Astrocyte of the hippocampus (primary cell): ENCODE results near the gene RAB11B.
"Not testable (repeated sequence)": the region's sequence is repeated elsewhere in the genome, so short reads cannot be mapped to it uniquely, and the experiment has no call there.

Source experiments
- DNase-seq: peaks from one replicate; pipeline ENCODE4 v3.0.0; 2011; ENCODE audit warnings: low read depth, low spot score

RAB11B gene

DNA sequence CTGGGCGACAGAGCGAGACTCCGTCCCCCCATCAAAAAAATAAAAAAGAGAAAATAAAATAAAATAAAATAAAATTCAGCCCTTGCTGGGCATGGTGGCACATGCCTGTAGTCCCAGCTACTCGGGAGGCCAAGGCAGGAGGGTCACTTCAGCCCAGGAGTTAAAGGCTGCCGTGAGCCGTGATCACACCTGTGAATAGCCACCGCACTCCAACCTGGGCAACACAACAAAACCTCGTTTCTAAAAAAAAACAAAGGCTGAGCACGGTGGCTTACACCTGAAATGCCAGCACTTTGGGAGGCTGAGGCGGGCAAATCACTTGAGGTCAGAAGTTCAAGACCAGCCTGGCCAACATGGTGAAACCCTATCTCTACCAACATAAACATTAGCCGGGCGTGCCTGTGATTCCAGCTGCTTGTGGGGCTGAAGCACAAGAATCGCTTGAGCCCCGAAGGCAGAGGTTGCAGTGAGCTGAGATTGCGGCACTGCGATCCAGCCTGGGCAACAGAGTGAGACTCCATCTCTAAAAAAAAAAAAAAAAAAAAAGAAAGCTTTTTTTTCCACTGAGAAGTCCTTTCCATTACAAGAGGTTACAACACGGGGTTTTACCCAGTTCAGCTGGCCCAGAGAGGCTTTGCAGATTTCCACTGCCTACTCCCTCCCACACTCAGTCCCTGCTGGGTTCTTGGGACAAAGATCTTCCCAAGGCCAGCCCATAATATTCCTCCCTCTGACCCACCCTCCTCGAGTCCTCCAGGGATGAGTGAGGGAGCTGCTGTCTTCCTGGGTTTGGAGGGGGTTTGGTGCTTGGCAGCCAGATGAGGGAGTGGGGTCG lies 19.8 kb upstream of the RAB11B start:
- no peak for DNase-seq

DNA sequence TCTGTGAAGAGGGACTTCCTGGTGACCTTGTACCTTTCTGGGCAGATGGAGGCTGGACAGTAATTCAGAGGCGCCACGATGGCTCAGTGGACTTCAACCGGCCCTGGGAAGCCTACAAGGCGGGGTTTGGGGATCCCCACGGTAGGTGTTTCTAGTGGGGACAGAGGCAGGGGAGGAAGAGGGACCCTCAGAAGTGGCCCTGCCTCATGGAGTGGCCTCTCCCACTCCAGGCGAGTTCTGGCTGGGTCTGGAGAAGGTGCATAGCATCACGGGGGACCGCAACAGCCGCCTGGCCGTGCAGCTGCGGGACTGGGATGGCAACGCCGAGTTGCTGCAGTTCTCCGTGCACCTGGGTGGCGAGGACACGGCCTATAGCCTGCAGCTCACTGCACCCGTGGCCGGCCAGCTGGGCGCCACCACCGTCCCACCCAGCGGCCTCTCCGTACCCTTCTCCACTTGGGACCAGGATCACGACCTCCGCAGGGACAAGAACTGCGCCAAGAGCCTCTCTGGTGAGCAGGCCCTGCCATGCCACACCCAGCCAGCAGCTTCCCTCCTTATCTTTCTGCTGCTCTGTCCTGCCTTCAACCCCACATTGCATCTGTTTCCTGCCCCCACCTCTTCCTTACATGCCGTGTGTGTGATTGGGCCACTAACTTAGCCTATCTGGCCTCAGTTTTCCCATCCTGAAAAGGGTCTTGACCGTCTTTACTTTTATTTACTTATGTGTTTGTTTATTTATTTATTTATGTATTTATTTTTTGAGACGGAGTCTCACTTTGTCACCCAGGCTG lies 19.0 kb upstream of the RAB11B start:
- DNase-seq, result no peak

DNA sequence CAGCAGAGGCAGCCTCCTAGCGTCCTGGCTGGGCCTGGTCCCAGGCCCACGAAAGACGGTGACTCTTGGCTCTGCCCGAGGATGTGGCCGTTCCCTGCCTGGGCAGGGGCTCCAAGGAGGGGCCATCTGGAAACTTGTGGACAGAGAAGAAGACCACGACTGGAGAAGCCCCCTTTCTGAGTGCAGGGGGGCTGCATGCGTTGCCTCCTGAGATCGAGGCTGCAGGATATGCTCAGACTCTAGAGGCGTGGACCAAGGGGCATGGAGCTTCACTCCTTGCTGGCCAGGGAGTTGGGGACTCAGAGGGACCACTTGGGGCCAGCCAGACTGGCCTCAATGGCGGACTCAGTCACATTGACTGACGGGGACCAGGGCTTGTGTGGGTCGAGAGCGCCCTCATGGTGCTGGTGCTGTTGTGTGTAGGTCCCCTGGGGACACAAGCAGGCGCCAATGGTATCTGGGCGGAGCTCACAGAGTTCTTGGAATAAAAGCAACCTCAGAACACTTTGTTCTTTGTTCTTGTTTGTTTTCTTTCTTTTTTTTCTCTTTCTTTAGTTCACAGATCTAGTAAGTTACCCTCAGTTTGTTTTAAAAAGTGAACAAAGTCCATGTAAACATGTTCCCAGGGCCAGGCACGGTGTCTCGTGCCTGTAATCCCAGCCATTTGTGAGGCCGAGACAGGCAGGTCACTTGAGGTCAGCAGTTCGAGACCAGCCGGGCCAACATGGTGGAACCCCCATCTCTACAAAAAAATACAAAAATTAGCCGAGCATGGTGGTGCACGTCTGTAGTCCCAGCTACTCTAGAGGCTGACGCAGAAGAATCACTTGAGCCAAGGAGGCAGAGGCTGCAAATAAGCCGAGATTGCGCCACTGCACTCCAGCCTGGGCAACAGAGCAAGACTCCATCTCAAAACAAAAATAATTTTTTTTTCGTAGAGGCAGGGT lies 16.0 kb upstream of the RAB11B start:
- DNase-seq, result no peak

DNA sequence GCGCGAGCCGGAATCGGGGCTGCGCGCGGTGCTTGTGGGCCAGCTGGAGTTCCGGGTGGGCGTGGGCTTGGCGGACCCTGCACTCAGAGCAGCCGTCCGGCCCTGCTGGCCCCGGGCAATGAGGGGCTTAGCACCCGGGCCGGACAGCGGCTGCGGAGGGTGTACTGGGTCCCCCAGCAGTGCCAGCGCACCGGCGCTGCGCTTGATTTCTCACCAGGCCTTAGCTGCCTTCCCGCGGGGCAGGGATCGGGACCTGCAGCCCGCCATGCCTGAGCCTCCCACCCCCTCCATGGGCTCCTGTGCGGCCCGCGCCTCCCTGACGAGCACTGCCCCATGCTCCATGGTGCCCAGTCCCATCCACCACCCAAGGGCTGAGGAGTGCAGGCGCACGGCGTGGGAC lies 14.4 kb upstream of the RAB11B start:
- DNase-seq, result not testable (repeated sequence)

DNA sequence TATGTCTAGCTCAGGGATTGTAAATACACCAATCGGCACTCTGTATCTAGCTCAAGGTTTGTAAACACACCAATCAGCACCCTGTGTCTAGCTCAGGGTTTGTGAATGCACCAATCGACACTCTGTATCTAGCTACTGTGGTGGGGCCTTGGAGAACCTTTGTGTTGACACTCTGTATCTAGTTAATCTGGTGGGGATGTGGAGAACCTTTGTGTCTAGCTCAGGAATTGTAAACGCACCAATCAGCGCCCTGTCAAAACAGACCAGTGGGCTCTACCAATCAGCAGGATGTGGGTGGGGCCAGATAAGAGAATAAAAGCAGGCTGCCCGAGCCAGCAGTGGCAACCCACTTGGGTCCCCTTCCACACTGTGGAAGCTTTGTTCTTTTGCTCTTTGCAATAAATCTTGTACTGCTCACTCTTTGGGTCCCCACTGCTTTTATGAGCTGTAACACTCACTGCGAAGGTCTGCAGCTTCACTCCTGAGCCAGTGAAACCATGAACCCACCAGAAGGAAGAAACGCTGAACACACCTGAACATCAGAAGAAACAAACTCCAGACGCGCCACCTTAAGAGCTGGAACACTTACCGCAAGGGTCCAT lies 13.7 kb upstream of the RAB11B start:
- DNase-seq, result not testable (repeated sequence)

DNA sequence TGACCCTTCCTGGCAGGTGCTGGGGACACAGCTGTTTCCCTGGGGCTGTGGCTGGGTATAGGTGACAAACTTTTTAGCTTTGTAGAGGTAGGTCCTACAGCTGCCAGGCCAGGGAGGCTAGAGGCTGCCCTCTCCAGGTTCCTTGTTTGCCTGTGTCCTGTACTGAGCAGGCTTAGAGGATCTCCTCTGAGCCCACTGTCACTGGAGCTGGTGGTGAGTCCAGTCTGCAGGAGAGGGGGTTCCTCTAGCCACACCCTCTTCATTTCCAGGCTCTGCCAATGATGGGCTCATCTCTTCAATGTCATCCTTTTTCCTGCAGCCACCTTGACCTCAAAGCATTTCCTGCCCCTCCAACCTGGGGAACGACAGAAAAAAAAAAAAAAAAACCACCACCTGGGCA lies 12.6 kb upstream of the RAB11B start:
- DNase-seq, result no peak

DNA sequence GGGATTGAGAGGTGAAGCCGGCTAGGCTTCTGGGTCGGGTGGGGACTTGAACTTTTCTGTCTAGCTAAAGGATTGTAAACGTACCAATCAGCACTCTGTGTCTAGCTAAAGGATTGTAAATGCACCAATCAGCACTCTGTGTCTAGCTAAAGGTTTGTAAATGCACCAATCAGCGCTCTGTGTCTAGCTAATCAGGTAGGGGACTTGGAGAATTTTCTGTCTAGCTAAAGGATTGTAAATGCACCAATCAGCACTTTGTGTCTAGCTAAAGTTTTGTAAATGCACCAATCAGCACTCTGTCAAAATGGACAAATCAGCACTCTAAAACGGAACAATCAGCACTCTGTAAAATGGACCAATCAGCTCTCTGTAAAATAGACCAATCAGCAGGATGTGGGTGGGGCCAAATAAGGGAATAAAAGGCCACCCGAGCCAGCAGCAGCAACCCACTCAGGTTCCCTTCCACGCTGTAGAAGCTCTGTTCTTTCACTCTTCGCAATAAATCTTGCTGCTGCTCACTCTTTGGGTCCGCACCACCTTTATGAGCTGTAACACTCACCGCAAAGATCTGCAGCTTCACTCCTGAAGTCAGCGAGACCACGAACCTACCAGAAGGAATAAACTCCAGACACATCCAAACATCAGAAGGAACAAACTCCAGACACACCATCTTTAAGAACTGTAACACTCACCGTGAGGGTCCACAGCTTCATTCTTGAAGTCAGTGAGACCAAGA lies 10.8 kb upstream of the RAB11B start:
- DNase-seq, result not testable (repeated sequence)

DNA sequence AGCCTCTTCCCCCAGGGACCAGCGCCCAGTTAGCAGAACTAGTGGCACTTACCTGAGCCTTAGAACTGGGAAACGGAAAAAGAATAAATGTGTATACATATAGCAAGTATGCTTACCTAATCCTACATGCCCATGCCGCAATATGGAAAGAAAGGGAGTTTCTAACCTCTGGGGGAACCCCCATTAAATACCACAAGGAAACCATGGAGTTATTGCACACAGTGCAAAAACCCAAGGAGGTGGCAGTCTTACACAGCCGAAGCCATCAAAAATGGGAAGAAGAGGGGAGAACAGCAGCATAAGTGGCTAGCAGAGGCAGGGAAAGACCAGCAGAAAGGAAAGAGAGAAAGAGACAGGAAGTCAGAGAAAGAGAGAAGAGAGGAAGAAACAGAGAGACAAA lies 5.6 kb upstream of the RAB11B start:
- not testable (repeated sequence) for DNase-seq

DNA sequence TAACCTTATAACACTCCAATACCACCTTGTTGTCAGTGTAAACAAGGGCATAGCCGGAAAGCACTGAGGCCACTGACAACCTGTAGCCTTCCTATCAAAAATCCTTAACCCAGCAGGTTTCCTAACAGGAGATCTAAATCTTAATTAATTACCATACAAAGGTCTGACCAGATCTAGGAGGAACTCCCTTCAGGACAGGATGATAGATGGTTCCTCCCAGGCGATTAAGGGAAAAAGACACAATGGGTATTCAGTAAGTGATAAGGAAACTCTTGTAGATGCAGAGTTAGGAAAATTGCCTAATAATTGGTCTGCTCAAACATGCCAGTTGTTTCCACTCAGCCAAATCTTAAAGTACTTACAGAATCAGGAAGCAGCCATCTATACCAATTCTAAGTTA lies 5.1 kb upstream of the RAB11B start:
- not testable (repeated sequence) for DNase-seq

DNA sequence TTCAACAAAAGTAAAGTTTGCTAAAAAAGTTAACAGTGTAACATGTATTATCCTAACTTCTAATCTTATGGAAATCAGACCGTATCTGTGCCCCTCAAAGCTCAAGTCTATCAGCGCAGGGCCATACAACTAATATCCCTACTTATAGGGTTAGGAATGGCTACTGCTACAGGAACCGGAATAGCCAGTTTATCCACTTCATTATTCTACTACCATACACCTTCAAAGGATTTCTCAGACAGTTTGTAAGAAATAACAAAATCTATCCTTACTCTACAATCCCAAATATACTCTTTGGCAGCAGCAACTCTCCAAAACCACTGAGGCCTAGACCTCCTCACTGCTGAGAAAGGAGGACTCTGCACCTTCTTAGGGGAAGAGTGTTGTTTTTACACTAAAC lies 4.6 kb upstream of the RAB11B start:
- not testable (repeated sequence) for DNase-seq

DNA sequence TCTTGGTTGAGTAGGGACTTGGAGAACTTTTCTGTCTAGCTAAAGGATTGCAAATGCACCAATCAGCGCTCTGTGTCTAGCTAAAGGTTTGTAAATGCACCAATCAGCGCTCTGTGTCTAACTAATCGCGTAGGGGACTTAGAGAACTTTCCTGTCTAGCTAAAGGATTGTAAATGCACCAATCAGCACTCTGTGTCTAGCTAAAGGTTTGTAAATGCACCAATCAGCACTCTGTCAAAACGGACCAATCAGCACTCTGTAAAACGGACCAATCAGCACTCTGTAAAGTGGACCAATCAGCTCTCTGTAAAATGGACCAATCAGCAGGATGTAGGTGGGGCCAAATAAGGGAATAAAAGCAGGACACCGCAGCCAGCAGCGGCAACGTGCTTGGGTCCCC lies 3.7 kb upstream of the RAB11B start:
- DNase-seq, result not testable (repeated sequence)

DNA sequence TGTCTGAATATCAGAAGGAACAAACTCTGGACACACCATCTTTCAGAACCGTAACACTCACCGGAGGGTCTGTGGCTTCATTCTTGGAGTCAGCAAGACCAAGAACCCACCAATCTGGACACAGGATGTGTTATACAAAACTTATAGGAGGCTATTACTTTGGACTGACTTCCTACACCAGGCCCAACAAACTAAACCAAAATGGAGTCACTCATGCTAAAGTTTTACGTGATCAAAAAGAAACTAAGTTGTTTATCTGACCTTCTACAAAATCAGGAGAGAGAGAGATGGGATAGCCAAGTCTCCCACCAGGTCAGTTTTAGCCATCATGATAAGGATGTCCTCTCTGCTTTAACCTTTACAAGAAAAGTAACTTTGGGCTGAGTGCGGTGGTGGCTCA lies 3.2 kb upstream of the RAB11B start:
- DNase-seq, result no peak

DNA sequence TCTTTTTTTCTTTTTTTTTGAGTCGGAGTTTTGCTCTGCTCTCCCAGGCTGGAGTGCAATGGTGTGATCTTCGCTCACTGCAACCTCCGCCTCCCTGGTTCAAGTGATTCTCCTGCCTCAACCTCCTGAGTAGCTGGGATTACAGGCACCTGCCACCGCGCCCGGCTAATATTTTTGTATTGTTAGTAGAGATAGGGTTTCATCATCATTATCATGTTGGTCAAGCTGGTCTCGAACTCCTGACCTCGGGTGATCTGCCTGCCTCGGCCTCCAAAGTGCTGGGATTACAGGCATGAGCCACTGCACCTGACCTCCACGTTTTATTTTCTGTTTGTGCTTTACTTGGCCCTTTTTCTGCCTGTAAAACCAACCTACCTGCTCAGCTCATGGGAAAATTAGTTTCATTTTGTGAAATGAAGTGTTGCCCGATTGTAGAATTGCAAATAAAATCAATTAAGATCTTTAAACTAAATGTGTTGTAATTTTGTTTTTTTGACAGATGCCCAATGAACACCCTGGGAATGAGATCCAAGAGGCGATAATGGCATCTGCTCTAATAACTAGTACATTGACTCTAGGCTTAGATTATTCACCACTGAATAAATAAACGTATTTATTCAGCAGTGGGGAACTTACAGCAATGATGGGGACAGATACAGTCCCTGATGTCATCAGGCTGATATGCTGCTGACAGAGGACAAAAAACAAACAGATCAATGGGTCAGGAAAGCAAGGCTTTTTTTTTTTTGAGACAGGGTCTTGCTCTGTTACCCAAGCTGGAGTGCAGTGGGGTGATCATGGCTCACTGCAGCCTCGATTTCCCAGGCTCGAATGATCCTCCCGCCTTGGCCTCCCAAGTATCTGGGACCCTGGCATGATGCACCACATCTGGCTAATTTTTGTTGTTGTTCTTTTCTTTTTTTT lies 2.2 kb upstream of the RAB11B start:
- no peak for DNase-seq

DNA sequence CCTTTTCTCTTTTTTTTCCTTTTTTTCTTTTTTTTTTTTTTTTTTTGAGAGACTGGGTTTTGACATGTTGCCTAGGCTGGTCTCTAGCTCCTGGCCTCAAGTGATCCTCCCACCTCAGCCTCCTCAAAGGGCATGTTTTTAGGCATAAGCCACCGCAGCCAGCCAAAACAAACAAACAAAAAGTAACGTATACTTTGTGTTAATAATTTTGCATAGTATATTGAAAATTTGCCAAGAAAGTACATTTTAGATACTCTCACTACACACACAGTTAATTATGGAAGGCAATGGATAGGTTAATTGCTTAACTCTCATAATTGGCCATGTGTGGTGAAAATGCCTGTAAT lies 1.6 kb upstream of the RAB11B start:
- DNase-seq, result no peak

DNA sequence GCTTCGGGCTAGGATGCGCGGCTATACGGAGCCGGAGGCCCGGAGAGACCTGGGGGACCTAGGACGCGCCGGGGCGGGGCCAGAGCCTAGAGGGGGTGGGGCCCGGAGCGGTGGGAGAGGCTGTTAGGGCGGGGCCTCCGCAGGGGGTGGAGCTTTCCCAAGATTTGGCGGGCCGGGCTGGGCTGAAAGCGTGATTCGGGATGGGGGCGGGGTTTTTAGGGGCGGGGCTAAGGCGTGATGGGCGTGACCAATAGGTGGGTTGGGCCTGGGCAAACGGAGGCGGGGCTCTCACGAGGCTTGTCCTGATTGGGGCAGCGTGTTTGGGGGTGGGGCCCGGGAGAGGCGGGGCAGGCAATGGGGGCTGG lies 439 bp downstream of the RAB11B start:
- peak; percentile 95 for DNase-seq

DNA sequence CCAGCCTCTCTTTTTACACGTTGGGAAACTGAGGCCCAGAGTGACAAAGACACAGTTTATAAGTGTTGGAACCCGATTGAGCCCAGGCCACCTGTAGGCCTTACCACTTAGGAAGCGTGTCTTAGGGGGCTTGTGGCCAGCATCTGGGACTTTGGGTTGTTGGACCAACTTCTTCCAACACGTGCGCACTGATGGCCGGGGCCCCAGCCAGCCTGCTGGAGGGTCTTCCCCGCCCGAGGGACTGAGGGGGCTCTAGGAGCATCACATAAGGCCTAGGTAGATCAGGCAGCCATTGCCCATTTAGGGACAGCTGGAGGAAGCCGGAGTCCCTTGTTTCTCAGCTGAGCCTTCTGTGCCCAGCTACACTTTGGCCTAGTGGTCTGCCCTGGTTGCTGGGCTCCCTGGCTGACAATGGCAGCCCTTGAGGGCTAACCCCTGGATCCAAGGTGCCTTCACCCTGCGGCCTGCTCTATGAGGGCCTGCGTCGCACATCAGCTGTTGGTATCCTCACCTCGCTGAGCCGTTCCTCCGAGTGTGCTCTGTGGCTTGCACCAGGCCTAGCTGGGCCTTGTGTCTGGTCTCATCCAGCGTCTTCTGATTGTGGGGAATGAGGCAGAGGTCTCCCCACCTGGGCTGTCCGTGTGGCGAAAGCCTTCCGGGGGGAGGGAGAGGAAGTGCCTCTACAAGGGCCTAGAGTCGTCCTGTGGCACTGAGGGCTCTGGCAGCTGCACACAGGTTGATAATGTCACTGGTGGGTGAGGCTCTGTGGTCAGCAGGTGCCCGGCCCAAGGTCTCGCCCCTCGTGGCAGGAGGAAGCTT lies 1.2 kb downstream of the RAB11B start:
- DNase-seq, result no peak

DNA sequence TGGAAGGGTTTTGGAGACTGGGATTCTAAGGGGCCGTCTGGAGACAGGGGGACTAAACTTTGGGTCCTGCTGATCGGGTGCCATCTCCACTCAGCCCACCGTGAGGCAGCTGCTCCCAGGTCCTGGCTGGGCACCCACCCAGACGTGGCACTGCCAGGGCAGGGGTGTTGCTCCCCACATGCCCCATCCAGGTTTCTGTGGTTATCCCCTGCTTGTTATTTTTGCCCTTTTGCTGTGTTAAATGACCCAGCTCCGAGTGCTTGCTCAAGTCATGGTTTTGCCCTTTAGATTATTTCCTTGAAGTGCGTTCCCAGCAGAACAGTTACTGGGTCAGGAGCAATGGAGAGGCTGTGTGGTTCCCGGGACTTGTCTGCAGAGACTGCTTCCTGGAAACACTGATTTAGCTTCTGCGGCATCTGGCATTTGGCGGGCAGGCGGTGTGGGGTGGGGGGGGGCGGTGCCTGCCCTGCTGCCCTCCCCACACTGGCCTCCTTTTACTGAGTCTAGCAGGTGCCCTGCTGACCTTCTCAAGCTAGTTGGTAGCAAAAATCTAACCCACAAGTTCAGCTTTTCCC lies 1.9 kb downstream of the RAB11B start:
- DNase-seq, result peak; percentile 34

DNA sequence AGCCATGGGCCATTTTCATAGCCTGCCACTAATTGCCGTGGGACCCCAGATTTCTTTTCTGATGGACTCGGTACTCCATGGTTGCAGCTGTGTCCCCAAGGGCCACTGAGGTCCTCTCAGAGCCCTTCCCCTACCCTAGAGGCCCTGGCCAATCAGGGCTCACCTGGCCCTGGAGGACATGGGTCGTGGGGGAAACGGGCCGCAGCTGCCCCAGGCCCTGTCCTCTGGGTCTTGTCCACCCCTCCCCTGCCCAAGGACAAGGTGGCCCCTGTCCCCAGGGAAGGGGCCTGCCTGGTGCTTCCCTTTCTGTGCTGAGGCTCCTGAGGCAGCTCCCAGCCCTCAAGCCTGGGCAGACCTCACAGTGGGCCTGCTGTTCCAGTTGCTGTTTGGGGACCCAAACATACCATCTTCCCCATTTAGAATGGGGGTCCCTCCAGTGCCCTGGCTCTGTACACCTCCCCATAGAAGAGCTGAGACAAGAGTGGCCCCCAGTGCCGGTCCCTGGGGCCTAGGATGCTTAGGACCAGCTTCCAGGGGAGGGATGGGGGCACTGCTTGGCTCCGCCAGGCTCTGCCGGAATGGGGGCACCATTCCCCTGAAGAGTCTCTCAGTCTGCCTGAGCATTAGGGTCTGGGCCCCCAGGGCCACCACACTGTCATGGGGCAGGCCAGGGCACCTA lies 3.2 kb downstream of the RAB11B start:
- DNase-seq, result no peak
